Measurements from ENCODE around the gene SHISAL2A.

Gene SHISAL2A

GRCh38 chr1:52662645-52663313, 29.8 kb downstream of the SHISAL2A start:
- no peak for DNase-seq

DNA sequence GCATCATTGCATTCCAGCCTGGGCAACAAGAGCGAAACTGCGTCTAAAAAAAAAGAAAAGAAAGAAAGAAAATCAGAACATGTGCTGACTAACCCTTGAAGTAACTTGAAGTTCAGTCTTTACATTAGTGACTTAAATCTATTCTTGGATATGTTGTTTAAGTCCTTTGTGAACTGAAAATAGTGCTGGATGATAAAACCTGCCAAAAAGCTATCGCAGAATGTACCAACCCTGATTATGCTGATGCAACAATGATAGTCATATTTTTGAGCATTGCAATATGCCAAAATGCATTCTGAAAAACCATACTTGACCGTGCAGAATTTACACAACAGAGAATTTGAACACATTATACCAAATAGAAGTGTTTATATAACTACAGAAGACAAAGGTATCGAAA, 30.7 kb downstream of the SHISAL2A start:
- DNase-seq: no peak

- DNase-seq: no peak
Observed at GRCh38 chr1:52665006-52665941, 32.3 kb downstream of the SHISAL2A start.

GRCh38 chr1:52667290-52667689, 34.3 kb downstream of the SHISAL2A start:
- DNase-seq: no peak

GRCh38 chr1:52667984-52668383, 35.0 kb downstream of the SHISAL2A start:
- DNase-seq: no peak

DNA sequence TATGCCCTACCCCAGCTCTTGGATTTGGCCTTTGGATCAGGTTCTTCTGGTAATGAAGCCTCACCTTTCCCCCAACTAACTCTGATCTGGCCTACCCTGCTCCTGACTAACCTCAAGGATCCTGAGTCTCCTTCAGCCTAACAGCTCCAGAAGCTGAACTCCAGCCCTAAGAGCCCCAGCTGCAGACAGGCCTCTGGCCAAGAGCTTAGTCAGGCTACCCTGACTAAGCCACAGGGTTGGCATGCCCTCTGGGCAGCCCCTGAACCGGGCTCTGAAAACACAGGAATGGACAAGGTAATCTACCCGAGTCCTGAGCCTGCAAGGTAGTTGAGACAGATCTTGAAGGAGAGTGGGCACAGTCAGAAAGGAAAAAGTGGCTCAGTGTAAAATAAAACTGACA, 35.7 kb downstream of the SHISAL2A start:
- DNase-seq: no peak

GRCh38 chr1:52669696-52670095, 36.7 kb downstream of the SHISAL2A start:
- no peak for DNase-seq

DNA sequence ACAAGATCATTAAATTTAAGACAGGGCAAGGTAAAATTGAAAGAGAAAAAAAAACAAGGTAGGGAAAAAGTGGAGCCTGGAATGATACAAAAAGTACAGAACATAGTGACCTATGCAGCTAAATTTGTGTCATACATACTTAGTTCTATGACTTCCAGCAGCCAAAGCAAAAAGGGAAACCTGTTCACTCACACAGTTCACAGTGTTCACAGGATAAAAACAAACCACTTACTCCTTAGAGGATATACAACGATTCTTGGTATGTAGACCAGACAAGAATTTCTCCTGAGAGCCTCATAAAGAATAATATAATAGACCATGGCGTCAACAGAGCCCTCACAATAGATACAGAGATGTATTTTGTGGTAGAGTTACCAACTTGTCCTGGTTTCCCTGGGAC, 37.6 kb downstream of the SHISAL2A start:
- DNase-seq: no peak

DNA sequence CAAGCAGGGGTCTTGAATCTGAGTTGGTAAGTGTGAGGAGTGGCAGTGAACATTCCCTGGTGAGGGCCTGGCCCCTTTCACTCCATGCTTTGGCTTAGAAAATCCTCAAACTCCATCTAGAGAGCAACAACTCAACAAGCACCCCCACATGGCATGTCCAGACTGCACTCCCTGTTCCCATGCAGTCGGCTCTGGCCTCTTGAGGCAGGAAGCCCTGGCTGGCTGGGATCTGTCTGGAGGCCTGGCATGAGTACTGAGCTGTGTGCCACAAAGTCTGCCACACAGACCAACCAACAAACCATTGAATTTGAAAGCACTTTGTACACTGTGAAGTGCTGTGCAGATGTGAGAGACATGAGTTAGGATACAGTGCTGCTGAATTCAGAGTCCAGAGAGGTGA, 40.0 kb downstream of the SHISAL2A start:
- DNase-seq: no peak

GRCh38 chr1:52673513-52673912, 40.5 kb downstream of the SHISAL2A start:
- no peak for DNase-seq

DNA sequence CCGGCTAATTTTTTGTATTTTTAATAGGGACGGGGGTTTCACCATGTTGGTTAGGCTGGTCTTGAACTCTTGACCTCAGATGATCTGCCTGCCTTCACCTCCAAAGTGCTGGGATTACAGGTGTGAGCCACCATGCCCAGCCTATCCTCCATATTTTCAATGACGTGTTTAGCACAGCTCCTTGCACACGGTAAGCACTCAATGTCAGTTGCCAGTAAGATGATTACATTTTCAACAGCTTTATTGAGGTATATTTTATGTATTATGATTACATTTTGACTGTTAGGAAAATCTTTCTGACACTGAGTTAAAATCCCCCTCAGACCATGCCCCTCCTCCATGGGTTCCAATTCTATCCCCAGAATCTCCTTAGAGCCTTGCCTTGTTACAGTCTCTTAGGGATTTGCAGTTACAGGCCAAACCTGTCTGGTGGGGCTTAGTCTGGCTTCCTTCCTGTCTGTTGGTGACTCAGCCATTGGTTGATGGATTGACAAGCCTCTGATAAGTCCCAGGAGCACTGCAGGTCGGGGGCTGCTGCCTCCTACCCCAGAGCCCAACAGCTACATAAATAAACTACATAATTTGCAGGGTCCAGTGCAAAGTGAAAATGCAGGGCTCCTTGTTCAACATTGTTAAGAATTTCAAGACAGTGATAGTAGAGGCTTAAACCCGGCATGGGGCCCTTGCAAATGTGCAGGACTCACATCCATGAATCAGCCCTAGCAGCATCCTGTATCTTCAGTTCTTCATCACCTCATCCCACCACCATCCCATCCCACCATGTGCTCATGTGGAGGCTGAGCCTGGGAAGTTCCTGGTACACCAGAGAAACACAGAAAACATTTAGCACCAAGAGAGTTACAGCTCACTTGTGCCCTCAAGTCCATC, 41.8 kb downstream of the SHISAL2A start:
- DNase-seq: peak; percentile 71

DNA sequence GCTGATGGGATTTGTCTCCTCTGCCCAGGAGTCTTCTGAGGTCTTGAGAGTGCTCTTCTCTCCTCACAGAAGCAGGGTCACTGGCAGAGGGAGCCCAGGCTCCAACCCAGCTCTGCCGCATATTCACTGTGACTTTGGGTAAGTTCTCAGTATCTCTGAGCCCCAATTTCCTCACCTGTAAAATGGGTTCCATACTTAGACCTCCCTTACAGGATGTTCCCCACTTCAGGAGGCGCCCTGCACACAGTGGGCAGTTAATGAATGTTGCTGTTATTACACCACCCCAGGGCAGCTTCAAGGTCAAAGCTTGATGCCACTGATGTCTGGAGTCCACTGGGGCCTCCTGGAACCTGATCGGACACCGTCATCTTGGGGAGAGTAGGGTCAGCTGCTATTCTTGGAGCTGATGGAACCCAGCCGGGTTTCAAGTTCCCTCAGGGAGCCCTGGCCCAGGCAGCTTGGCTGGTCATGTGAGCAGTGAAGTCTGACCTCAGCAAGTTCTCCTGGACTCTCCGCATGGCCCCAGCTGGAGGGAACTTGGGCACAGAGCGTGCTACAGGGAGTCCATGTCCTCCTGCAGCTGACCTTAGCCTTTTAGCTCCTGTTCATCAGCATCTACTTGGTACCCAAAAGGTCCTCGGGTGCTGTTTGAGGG, 43.4 kb downstream of the SHISAL2A start:
- no peak for DNase-seq

DNA sequence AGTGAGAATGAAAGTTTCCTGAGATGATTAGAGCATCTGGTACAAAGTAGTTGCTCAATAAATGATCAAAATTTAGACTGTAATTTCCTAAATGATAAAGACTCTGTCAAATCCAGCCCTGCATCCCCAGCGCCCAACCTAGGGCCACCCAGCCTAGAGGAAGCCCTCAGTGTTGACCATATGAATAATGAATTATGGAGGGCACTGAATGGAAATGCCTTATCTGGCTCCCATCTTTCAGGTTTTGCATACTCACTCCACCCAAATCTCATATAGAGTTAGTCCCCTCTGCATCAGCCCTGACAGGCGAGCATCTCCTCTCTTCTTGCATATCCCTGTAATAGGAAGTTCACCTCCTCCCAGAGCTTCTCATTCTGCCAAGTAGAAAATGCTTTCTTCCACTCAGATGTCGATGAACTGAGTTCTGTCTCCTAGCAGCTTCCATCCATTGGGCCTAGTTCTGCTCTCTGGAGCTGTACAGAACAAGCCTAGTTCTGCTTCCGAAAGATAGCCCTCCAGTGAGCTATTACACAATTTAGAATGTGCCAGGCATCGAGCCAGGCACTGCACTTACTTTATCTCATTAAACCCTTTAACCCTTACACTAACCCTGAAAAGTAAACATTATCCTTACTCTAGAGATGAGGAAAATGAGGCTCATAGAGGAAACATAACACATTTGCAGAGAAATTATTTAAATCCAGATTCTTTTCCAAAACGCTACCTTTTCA, 44.3 kb downstream of the SHISAL2A start:
- DNase-seq: peak; percentile 60

GRCh38 chr1:52679048-52679447, 46.1 kb downstream of the SHISAL2A start:
- DNase-seq: no peak

- DNase-seq: no peak
Observed at GRCh38 chr1:52679498-52679897, 46.5 kb downstream of the SHISAL2A start.

GRCh38 chr1:52680353-52680752, 47.4 kb downstream of the SHISAL2A start:
- no peak for DNase-seq

- no peak for DNase-seq
Observed at GRCh38 chr1:52681136-52681535, 48.2 kb downstream of the SHISAL2A start.

DNA sequence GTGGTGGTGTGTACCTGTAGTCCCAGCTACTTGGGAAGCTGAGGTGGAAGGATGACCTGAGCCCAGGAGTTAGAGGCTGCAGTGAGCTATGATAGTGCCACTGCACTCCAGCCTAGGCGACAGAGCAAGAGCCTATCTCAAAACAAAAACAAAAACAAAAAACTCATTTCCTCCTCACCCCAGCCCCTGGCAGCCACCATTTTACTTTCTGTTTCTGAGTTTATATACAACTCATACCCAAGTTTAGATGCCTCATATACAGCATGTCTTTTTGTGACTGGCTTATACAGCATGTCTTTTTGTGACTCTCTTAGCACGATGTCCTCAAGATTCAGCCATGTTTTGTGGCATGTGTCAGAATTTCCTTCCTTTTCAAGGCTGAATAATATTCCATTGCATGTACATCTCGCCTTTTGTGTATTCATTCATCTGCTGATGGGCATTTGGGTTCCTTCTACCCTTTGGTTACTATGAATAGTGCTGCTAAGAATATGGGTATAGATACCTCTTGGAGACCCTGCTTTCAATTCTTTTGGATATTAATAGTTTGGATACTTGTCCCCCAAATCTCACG, 50.5 kb downstream of the SHISAL2A start:
- no peak for DNase-seq

- DNase-seq: no peak
Observed at GRCh38 chr1:52684545-52684944, 51.6 kb downstream of the SHISAL2A start.

GRCh38 chr1:52686261-52686751, 53.3 kb downstream of the SHISAL2A start:
- DNase-seq: peak; percentile 89

GRCh38 chr1:52686830-52687229, 53.9 kb downstream of the SHISAL2A start:
- no peak for DNase-seq
